GM10266 (cell line): ENCODE results near the gene CFAP46.

ENCODE experiments used
- DNase-seq: peaks from one replicate; pipeline ENCODE4 v3.0.0; 2012; ENCODE audit errors: extremely low spot score
- CTCF ChIP-seq: IDR thresholded peaks from 2 replicates; pipeline ENCODE4 v1.5.1; 2012; ENCODE audit warnings: mild to moderate bottlenecking, low read depth; ENCODE audit not compliant: control insufficient read depth, insufficient read depth; ENCODE audit errors: missing control alignments

CFAP46 gene

GRCh38 chr10:132841615-132841975, 100.8 kb downstream of the CFAP46 start:
- TF ChIP-seq CTCF, result no peak
- no peak for DNase-seq

GRCh38 chr10:132840698-132841614, 101.4 kb downstream of the CFAP46 start:
- DNase-seq, result no peak
- no peak for TF ChIP-seq CTCF

- no peak for TF ChIP-seq CTCF
- DNase-seq, result no peak
Observed at GRCh38 chr10:132839061-132839460, 103.3 kb downstream of the CFAP46 start.

GRCh38 chr10:132838346-132838970, 103.9 kb downstream of the CFAP46 start:
- no peak for DNase-seq
- TF ChIP-seq CTCF, result no peak

GRCh38 chr10:132837905-132838304, 104.5 kb downstream of the CFAP46 start:
- TF ChIP-seq CTCF, result no peak
- no peak for DNase-seq

GRCh38 chr10:132836832-132837540, 105.4 kb downstream of the CFAP46 start:
- DNase-seq, result peak; percentile 82
- peak; percentile 78 for TF ChIP-seq CTCF
